LoVo (cell line): ENCODE measurements around the gene IFITM1.
"Not testable (repeated sequence)": the region's sequence is repeated elsewhere in the genome, so short reads cannot be mapped to it uniquely, and the experiment has no call there.

ENCODE experiments used
- DNase-seq: peaks from one replicate; pipeline ENCODE4 v3.0.0-alpha.2; 2016; ENCODE audit warnings: low spot score

The IFITM1 gene

DNA sequence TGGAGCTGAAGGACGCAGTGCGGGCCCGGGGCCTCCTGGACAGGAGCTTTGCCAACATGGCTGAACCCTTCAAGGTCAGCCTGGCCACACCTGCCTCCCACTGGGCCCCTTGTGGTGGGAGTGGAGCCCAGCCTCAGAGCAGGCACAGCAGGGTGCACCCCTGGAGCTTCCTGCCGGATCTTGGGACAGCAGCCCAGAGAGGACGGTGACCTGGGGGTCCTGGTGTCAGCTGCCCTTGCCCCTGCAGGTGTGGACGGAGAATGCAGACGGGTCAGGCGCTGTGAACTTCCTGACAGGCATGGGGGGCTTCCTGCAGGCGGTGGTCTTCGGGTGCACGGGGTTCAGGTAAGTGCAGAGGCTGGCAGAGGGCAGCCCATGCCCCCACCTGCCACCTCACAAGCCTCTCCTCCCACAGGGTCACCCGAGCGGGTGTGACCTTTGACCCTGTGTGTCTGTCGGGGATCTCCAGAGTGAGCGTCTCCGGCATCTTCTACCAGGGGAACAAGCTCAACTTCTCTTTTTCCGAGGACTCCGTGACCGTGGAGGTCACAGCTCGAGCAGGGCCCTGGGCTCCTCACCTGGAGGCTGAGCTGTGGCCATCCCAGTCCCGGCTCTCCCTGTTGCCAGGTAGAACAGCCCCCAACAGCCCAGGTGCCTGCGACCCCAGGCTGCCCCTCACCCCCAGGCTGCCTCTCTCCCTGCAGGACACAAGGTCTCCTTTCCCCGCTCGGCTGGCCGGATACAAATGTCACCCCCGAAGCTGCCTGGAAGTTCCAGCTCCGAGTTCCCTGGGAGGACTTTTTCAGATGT lies 19.8 kb upstream of the IFITM1 start:
- DNase-seq: no peak

DNA sequence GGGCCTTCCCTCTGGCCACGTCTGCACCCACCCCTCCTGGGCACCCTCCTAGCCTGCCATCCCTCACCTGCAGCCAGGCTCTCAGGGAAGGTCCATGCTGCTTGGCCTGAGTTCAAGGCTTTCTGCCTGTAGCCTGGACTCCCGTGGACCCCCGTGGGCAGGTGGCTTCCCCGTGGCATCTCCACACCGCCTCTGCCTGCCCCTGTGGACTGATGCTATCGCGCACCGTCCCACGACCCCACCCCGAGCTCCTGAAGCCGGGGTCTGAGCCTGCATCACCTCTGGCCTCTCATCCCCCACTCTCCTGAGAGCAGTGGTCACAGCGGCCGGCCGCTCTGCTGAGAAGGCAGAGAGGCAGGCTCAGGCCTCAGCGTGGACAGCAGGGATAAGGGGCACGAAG lies 19.1 kb upstream of the IFITM1 start:
- no peak for DNase-seq

DNA sequence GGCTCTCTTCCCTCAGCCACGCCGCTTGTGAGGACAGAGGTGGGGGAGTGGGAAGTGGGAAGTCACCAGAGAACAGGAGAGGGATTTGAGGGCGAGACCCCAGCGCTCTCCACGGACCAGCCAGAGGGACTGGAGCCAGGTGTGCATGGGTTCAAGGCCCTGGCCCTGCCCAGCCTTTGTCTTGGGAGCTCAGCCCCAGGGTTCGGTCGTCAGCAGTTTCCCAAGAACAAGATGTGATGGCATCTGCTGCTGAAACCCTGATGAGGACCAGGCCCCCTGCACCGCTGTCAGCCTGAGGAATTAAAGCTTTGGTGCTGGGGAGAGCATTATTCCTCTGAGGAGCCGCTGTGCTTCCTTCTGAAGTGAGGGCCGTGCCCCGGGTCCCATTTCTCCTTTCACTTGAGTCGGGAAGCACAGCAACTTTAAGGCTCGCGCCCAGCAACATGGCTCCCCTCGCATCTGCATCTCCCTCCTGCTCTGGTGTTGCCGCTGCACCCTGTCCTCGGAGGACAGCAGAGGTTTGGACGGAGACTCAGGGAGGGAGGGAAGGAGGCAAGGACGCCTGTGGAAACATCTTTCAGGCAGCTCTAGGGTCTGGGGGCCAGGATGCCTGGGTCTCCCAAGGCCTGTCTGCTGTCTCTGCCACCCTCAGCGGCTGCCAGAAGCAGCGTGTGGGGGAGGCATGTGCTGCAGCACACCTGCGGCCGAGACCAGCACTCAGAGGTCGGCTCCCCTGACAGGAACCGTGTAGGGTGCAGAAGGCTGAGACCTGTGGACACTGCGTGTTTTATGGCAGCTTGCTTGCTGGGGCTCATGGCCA lies 18.3 kb upstream of the IFITM1 start:
- no peak for DNase-seq

DNA sequence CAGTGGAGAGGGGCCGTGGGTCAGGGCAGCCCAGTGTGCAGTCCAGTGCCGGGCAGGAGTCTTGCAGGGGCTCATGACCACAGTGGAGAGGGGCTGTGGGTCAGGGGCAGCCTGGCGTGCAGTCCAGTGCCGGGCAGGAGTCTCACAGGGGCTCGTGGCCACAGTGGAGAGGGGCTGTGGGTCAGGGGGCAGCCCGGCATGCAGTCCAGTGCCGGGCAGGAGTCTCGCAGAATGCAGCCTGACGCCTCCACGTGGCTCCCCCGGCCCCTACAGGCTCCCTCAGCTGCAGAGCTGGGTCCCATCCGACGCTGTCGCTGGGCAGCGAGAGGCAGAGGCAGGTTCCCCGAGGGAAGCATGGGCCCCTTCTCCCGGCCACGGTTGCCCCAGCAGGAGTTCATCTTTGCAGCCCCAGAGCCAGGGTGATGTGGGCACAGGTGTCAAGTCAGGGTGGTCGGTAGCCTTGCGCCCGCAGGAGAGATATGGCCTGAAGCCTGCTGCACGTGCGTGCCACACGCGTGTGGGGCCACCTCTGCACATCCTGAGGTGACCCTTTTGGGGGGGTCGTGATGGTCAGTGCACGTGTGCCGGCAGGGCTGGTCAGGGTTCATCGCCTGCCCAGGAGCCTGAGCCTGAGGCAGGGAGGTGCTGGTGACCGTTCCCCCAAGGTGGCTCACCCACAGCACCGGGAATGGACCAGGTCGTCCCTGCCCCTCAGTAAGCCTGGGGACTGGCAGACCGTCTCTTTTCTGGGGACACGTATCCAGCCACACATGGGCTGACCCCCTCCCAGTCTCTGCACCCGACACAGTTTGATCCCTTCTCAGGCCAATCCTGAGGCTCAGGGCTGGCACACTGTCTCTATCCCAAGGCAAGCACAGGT lies 17.4 kb upstream of the IFITM1 start:
- no peak for DNase-seq

DNA sequence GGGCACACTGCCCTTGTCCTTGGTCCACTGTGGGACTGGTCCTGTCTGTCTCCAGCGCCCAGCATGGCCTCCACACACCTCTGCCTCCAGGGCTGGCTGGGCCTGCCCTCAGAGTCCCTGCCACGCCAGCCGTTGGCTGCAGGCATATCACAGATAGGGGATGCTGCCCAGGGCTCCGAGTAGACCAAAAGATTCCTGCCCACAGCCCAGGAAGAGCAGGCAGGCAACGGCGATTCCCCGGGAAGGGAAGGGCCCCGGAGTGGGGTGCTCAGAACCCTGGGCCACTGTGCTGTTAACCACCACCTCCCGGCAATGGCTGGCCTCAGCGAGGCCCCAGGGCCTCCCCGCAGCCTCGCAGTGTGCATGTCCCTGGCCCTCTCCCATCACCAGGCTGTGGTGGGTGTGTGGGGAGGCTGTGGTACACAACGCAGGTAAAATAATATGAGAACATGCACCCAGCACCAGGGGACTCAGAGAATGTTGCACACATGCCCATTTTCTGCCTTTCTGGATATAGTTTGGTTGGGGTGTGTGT lies 16.7 kb upstream of the IFITM1 start:
- no peak for DNase-seq

DNA sequence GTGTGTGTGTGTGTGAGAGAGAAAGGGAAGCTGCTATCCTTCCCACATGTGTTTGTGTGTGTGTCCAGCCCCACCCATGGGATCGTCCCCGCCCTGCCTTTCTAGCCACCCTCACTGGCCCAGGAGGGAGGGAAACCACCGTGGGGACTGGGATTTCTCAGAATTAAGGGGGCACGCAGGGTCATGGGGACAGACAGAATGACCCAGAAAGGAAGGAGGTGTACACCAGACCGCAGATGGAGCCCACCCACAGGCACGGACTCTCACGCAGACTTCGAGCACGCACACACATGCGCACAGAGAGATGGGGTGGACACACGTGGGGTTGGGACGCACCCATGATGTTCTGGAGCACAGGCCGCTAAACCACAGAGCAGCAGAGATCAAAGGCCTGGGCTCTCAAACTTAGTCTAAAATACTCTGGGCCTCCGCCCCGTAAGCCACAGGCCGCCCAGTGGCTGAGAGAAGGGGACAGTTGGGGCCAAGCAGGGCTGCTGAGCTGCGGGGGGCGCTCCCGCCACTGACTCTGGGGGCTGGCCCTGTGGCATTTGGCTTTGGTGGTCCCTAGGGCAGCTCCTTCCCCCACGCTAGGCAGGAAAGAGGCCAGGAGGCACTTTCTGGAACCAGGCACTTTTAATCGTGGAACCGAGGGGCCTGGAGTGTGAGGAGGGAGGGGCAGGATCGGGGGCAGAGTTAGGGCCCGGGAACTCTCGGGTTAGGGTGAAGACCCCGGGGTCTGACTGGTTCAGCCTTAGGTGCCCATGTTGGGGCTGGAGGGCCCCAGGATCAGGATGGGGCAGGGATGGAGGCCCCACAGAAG lies 16.0 kb upstream of the IFITM1 start:
- no peak for DNase-seq

DNA sequence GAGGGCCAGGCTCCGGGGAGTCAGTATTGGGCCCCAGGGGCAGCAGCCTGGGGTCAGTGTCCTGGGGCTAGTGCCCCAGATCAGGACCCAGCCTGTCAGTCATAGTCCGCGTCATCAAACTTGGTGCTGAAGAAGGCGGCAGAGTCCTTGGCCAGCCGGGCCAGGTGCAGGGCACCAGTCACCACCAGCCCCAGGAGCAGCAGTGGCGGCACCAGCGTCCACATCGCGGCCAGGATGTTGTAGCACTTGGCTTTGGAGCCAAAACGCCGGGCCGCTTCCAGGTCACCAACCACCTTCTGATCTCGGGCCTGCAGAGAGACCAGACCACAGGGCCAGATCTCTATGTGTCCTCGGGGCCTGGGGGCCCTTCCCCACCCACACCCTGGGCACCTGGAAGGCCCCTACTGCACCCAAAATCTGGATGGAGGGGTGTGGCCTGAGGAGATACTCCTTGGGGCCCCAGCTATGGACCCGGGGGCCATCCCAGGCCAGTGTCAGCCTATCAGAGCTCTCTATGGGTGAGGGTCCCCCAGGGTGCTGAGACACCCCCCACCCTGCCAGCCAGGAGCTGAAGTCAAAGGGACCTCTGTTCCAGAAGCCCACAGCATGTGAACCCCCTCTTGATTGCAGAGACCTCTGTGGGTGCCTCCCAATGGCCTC lies 15.3 kb upstream of the IFITM1 start:
- no peak for DNase-seq

DNA sequence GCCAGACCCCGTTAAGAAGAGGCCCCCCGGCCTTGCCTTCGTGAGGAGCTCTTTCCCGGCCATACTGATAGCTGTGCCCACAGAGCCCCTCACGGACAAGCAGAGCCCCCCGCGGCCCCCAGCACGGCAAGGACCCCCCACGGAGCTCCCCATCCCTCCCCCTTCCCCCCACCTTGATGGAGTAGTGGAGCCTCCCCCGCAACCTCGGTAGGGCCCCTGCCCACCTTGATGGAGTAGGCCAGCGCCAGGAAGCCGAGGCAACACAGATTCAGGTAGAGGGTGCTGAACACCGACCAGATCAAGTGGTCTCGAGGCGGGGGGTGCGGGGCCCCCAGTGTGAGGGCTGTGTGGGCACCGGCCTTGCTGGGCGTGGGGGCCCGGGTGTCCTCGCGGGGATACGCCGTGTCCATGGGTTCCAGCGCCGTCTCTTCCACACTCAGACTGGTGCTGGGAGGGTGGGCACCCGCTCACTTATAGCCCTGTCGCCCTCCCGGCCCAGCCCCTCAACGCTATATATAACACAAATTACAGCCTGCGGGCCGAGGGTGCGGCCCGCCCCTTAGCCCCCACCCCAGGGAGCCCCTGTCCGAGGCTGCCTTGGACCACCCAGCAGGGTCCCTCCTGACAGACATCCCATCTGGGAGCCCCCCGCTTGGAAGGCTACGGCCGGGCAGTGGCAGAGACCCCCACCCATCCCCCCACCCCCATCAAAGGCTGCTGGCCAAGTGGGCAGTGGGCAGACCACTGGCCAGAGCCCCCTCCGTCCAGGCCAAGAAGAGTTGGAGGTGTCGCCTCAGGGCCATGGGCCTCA lies 14.6 kb upstream of the IFITM1 start, which contains the start of gene IFITM5:
Gene IFITM5 (minus strand): TSS at position 446 of the 811 bp plus-strand sequence. CDS start 36 bp downstream, at position 410.
- DNase-seq: no peak

DNA sequence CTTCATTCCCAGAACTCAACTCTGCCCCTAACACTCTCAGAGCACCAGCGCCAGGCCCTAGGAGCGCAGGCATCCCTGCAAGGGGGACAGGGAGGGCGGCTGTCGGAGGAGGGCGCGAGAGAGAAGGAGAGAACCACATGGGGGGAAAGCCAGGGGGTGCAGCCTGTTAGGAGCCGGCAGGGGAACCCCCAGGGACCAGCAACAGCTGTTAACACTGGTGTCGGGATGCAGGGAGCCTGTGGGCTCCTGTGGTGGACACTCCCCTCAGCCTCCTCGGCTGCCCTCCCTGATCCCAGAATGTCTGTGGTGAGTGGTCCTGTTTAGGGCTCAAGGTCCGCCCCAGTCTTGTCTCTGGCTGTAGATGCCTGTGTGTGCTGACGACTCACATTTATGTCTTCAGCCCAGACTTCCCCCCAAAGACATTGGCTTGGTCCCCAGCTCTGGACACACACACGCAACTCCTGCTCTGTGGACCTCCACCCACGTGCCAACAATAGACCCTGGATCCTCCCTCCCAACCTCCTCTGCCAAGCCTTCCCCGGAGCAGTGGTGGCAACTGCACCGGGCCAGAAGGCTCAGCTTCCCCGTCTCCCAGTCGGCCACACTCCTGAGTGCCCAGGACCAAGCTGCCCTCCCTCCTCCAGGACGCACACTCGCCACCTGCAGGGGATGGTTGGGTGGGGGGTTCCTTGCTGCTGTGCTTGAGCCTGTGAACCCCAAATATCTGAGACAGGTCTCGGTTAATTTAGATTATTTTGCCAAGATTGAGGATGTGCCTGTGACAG lies 13.7 kb upstream of the IFITM1 start:
- DNase-seq: no peak

DNA sequence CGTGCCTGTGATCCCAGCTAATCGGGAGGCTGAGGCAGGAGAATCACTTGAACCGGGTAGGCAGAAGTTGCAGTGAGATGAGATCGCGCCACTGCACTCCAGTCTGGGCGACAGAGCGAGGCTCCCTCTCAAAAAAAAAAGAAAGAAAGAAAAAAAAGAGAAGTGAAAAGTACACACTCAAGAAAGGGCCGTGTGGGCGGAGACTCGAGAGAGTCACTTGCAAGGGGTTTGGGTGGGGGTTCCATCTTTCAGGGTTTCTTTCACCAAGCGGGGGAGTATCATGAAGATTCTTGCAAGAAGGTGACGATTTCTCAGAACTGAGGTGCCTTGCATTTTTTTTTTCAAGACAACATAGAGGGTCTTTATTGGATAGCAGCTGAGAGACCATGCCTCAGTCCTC lies 10.5 kb upstream of the IFITM1 start:
- DNase-seq: no peak

DNA sequence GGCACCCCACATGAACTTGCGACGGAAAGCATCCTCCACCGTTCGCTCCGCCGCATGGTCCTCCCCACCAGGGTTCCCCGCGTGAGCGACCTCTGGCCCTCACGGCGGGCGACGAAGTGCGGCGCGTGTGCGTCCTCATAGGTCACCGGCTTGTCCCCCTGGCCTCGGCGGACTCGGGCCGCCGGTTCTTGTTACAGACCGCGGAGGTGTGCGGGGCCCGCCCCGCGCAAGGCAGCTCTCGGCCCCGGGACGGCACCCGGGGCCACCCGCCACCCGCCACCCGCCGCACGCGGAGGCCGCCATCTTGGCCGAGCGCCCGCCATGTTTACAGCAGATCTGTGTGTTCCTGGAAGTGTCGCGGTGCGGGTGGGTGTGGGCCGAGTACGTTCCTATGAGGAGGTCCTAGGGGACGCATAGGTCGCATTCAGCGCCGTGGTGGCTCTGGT lies 9.8 kb upstream of the IFITM1 start:
- DNase-seq: no peak

DNA sequence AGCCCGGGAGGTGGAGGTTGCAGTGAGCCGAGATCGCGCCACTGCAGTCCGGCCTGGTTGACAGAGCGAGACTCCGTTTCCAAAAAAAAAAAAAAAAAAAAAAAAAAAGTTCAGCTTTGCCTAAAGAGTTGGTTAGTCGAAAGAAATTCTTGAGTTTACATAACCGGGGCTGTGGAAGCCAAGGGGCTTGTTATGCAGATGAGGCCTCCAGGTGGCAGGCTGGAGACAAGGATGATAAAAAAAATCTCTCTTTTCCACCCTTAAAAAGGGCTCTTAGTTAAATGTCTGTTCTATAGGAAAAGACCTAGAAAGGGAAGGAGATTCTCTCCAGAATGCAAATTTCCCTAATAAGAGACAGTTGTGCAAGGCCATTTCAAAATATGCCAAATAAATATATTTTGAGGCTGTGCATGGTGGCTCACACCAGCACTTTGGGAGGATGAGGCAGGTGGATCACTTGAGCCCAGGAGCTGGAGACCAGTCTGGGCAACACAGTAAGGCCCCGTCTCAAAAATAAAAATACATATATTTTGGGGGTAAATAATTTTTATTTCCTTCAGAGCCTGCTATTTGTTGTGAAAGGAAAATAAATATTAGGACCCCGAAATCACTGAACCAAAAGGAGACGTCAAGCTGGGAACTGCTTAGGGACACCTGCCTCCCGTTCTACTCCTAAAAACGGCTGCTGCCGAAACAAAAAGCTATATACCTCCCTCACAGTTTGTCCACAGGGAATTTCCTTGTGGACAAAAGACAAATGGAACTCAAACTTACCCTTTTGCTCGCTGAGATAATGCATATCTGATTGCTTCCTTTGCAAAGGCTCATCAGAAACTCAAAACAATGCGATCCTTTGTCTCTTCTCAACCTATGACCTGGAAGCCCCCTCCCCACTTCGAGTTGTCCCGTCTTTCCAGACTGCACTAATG lies 8.7 kb upstream of the IFITM1 start:
- DNase-seq: peak; percentile 54

DNA sequence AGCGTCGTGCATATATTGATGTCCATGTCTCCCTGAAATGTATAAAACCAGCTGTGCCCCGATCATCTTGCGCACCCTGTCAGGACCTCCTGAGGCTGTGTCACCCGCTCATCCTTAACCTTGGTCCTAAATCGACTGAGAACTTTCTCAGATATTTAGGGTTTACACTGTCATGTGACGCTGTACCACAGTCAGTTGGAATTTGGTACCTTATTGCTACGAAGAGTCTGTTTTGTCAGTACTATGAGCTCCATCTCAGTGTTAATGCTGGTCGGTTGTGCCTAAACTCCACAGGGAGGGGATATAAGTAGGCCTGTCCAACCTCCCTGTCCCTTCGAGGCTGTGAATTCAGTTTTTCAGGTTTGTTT lies 8.0 kb upstream of the IFITM1 start:
- no peak for DNase-seq

DNA sequence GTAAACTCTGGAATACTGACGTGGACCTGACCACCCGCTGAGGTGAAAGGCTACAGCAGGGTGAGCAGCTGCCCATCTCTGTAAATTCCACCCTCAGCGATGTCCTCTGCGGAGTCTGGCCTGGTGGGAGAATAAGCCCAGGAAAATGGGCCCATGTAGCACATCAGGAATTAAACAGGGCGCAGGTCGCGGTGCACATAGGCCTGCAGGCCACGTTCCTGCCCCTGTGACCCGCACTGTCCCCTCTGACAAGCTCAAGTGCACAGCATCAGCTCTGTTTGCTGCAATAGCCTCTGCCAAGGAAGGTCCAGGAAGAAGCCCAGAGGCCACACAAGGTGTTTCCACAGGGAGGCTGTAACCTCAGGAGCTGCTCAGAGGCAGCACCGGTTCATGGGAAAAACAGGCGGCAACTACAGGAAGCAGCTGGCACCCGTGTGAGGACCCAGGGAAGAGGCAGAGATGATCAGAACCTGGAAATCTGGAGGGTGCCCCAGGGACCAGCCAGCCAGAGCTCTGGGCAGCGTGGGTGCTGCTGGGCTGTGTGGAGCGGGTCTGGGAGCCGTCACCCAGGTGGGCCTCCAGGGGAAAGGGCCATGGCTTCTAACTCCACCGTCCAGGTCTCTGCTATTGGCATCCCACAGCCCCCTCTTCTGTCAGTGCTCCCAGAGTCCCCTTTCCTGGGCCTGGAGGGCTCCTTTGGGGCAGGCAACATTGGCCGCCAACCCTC lies 7.0 kb upstream of the IFITM1 start:
- DNase-seq: no peak

DNA sequence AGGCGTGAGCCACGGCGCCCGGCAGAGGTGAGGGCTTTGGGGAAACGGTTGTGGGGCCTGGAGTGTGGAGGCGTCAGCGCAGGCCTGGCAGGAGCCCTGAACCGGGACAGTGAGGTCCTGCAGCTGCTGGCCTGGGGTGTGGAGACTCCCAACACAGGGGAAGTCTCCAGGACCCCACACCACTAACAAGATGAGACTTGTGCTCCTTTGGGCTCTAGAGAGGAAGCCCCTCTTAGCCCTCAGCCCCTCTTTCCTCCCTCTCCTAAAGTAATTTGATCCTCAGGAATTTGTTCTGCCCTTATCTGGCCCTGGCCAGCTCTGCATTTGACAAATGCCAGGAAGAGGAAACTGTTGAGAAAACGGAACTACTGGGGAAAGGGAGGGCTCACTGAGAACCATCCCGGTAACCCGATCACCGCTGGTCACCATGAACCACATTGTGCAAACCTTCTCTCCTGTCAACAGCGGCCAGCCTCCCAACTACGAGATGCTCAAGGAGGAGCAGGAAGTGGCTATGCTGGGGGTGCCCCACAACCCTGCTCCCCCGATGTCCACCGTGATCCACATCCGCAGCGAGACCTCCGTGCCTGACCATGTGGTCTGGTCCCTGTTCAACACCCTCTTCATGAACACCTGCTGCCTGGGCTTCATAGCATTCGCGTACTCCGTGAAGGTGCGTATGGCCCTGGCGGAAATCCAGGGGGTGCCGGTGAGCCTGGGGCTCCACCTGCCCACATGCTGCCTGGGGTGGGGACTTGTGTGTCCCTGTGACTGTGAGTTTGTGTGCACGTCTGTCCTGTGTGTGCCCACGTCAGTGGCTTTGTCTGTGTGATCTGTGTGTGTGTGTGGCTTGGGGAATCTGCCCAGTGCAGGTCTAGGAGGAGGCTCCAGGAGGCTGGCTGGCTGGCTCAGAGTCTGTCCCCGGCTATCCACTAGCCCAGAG lies 5.8 kb upstream of the IFITM1 start, which contains the start of gene IFITM2:
Gene IFITM2 (plus strand): TSS at position 51 of the 943 bp plus-strand sequence. CDS start 377 bp downstream, at position 428.
- DNase-seq: not testable (repeated sequence)
